Small intestine (tissue), 16 donors: ENCODE results near the gene DPRX. TPM values are rescaled to one million over a fixed set of nuclear protein-coding genes. Genes with fewer than 3 reads are reported as not detected.

Experiments used
- DNase-seq, 2 donors: peaks; one replicate each; pipeline versions ENCODE4 v3.0.0 to v3.0.0-alpha.2; 2013
- FAIRE-seq: peaks from 2 replicates; lab custom pipeline; 2012; peaks lifted over from hg19 to GRCh38; lab: Jason Lieb, UNC
- H3K27ac ChIP-seq, 3 donors: one replicate each; pipeline ENCODE4 v1.5.1; 2013; ENCODE audit warnings: low read length in 2 of 3, mild to moderate bottlenecking in 2 of 3, control low read depth in 1 of 3, inconsistent platforms in 1 of 3, low read depth in 1 of 3, moderate library complexity in 1 of 3
- H3K27me3 ChIP-seq, 3 donors: one replicate each; pipeline ENCODE4 v1.6.1; 2013; ENCODE audit warnings: low read length in 3 of 3, inconsistent platforms in 1 of 3; ENCODE audit not compliant: control insufficient read depth in 3 of 3, insufficient read depth in 3 of 3
- H3K36me3 ChIP-seq, 3 donors: one replicate each; pipeline ENCODE4 v1.6.1; 2013; ENCODE audit warnings: low read length in 3 of 3, inconsistent platforms in 1 of 3, low read depth in 1 of 3, mild to moderate bottlenecking in 1 of 3, moderate library complexity in 1 of 3; ENCODE audit not compliant: control insufficient read depth in 3 of 3, insufficient read depth in 2 of 3
- H3K4me1 ChIP-seq, 3 donors: one replicate each; pipeline ENCODE4 v1.6.1; 2013; ENCODE audit warnings: low read length in 2 of 3, inconsistent platforms in 1 of 3, low read depth in 1 of 3, mild to moderate bottlenecking in 1 of 3, moderate library complexity in 1 of 3; ENCODE audit not compliant: control insufficient read depth in 3 of 3, insufficient read depth in 2 of 3
- H3K4me3 ChIP-seq, 3 donors: one replicate each; pipeline ENCODE4 v1.5.1; 2013; ENCODE audit warnings: low read length in 3 of 3, control low read depth in 1 of 3, inconsistent platforms in 1 of 3, low read depth in 1 of 3, mild to moderate bottlenecking in 1 of 3, moderate library complexity in 1 of 3
- H3K9me3 ChIP-seq, 2 donors: one replicate each; pipeline ENCODE4 v1.6.1; 2013; ENCODE audit warnings: low read depth in 1 of 2, low read length in 1 of 2; ENCODE audit not compliant: control insufficient read depth in 2 of 2, insufficient read depth in 1 of 2
- WGBS, 3 donors: extraction: QIAGEN DNeasy Blood & Tissue Kit; methylation state at CpG; one replicate each; pipeline ENCODE4 v1.1.7; 2013; 5-methylcytosine and 5-hydroxymethylcytosine counted together
- long read RNA-seq, 10 donors: transcript quantifications; one replicate each; lab custom pipeline, GENCODE V29; 2026
- polyA plus RNA-seq, 4 donors: library from polyadenylated mRNA; stranded (reverse) in 3 of 4; unstranded in 1 of 4; fragments of 200-250 nt in 3 of 4; fragments of 120-200 nt in 1 of 4; gene quantifications; one replicate each; pipeline versions ENCODE4 v1.2.1 to v1.2.3, GENCODE V29; 2013
- donor health status: healthy with polysubstance abuse.
- donor health status: control.
- donor health status: control.
- donor health status: Bipolar disorder and iron deficiency.
- donor health status: healthy.

Gene DPRX, protein sequence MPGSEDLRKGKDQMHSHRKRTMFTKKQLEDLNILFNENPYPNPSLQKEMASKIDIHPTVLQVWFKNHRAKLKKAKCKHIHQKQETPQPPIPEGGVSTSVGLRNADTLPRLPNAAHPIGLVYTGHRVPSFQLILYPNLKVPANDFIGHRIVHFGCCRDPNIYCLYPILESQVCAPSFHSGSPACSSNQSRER
- polyA plus RNA-seq: not detected
- long read RNA-seq, donor 1: 0 reads
- long read RNA-seq, donor 2: 0 reads
- long read RNA-seq, donor 3: 0 reads
- long read RNA-seq, donor 4: 0 reads
- long read RNA-seq, donor 5: 0 reads
- long read RNA-seq, donor 6: 0 reads
- long read RNA-seq, donor 7: 0 reads
- long read RNA-seq, donor 8: 0 reads
- long read RNA-seq, donor 9: 0 reads
- long read RNA-seq, donor 10: 0 reads

- Histone ChIP-seq H3K27ac (no peak within 1 kb of the TSS), H3K4me1 (no peaks in the 10 kb centered on the region), H3K36me3 (no peaks in the 10 kb centered on the region), H3K27me3 (peaks cover 0 to 2% (median 0%) of the 10 kb centered on the region in 3 donors), H3K9me3 (no peaks in the 10 kb centered on the region), H3K4me3 (no peak within 1 kb of the TSS)
- DNase-seq (no peak), FAIRE-seq (no peak)
- 84 to 89% (median 88%) methylated on average over 16 to 17 of the region's 17 CpGs for WGBS, 3 donors
Observed at GRCh38 chr19:53631949-53632407, at the start of gene DPRX. TSS of gene DPRX (plus strand) at chr19:53631999. CDS start at chr19:53632107, 108 bp downstream.

DNA sequence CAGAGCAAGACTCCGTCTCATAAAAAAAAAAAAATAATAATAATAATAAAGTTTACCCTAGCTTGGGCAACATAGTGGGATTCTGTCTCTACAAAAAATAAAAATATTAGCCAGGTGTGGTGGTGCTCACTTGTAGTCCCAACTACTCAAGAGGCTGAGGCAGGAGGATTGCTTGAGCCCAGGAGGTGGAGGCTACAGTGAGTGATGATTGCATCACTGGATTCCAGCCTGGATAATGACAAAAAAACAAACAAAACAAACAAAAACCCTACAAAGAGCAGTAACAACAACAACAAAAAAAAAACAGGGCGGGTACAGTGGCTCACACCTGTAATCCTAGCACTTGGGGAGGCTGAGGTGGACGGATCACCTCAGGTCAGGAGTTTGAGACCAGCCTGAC lies 48.6 kb upstream of the DPRX start:
- H3K36me3 ChIP-seq: no peaks in the 10 kb centered on the region
- DNase-seq (no peak), FAIRE-seq (no peak)
- WGBS, 3 donors: 80 to 94% (median 86%) methylated on average over 3 of the region's 3 CpGs
- H3K9me3 ChIP-seq: peaks cover 3 to 23% of the 10 kb centered on the region in 2 donors
- H3K4me1 ChIP-seq: no peaks in the 10 kb centered on the region
- H3K27ac ChIP-seq: no peak overlapping the region
- H3K27me3 ChIP-seq: no peaks in the 10 kb centered on the region
- H3K4me3 ChIP-seq: no peak overlapping the region

DNA sequence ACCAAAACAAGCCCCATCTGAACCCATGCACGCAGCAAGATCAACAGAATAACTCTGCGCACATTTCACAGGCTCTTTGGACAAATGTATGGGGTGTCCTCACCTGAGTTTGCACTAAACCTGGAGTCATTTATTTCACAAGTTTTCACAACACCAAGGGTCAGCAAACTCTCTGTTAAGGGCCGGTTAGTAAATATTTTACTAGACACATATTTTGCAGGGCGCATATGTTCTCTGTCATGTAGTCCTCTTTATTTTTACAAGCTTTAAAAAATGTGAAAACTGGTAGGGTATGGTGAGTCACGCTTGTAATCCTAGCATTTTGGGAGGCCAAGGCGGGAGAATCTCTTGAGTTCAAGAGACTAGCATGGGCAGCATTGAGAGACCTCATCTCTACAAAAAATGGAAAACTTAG lies 45.5 kb upstream of the DPRX start:
- Histone ChIP-seq H3K9me3 (peaks cover 4 to 10% of the 10 kb centered on the region in 2 donors), H3K27me3 (no peaks in the 10 kb centered on the region), H3K27ac (no peak overlapping the region), H3K4me1 (no peaks in the 10 kb centered on the region), H3K36me3 (no peaks in the 10 kb centered on the region), H3K4me3 (no peak overlapping the region)
- no peak for FAIRE-seq
- 91 to 92% (median 92%) methylated on average over 6 of the region's 6 CpGs for WGBS, 3 donors
- no peak for DNase-seq

DNA sequence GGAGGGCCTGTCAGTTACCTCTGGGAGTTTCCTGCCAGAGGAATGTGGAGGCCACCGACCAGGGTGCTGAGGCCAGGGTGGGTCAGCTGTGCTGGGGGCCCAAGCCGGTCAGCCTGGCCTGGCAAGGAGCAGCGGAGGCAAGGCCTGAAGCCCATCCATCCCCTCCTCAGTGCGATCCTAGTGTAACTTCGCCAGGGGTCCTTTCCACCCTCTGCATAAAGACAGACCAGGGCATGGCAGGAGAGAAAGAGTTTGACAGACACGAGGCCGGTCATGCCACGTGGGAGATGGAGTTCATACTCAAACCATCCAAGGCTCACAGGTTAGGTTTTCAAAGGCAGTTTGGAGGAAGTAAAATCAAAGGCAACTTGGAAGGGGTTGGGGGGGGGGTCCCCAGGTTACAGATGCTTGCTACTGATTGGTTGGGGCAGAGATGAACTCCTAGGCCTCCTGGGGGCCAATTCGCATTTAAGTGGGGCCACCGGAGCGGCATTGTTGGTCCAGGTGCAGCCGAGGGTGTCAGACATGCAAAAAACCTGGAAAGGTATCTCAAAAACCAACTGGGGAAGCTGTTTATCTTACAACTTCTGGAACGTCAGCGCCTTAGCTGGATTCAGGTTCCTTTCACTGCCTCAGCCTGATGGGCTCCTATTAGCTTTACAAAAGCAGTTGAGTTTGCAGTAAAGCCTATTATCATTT lies 36.8 kb upstream of the DPRX start:
- no peak overlapping the region for H3K27ac ChIP-seq
- no peak overlapping the region for H3K4me3 ChIP-seq
- no peak for DNase-seq
- no peaks in the 10 kb centered on the region for H3K4me1 ChIP-seq
- WGBS, 3 donors: 63 to 74% (median 68%) methylated on average over 14 of the region's 14 CpGs
- FAIRE-seq: no peak
- no peaks in the 10 kb centered on the region for H3K36me3 ChIP-seq
- no peaks in the 10 kb centered on the region for H3K27me3 ChIP-seq
- H3K9me3 ChIP-seq: peaks cover 0 to 7% of the 10 kb centered on the region in 2 donors

DNA sequence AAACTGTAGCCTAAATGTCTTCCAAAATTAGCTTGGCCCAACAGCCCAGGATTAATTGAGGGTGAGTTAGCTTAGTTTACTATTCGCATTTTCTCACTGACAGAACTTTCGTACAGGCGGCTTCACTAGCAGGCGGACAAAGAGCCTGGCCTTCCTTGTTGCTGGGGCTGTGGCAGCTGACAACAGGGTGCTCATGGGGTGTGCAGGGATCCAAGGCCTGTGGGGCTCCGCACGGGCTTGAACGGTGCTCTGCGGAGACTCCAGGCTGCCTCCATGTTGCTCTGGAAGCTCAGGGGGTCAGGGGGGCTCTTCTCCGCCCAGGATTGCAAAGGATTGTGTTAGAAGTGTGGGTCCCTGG lies 36.3 kb upstream of the DPRX start:
- Histone ChIP-seq H3K4me3 (no peak overlapping the region), H3K9me3 (peaks cover 0 to 6% of the 10 kb centered on the region in 2 donors), H3K36me3 (no peaks in the 10 kb centered on the region), H3K27me3 (no peaks in the 10 kb centered on the region), H3K27ac (no peak overlapping the region), H3K4me1 (no peaks in the 10 kb centered on the region)
- DNase-seq (no peak), FAIRE-seq (no peak)
- WGBS, 3 donors: 66 to 92% (median 82%) methylated on average over 9 of the region's 9 CpGs

DNA sequence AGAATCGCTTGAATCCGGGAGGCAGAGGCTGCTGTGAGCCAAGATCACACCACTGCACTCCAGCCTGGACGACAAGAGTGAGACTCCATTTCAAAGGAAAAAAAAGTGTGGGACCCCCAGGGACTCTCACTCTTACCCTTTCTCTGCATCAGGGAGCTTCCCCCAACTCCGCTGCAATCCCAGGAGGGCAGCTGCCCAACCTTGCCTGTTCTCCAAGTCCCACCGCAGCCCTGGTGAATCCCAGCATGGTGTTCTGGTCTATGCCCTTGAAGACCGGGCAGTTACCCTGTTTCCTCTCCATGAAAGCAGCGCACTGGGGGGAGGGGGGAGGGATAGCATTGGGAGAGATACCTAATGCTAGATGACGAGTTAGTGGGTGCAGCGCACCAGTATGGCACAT lies 35.7 kb upstream of the DPRX start:
- Histone ChIP-seq H3K4me3 (no peak overlapping the region), H3K27ac (no peak overlapping the region), H3K27me3 (no peaks in the 10 kb centered on the region), H3K4me1 (no peaks in the 10 kb centered on the region), H3K9me3 (peaks cover 0 to 6% of the 10 kb centered on the region in 2 donors), H3K36me3 (no peaks in the 10 kb centered on the region)
- FAIRE-seq (no peak), DNase-seq (no peak)
- 76 to 93% (median 84%) methylated on average over 8 to 9 of the region's 9 CpGs for WGBS, 3 donors

DNA sequence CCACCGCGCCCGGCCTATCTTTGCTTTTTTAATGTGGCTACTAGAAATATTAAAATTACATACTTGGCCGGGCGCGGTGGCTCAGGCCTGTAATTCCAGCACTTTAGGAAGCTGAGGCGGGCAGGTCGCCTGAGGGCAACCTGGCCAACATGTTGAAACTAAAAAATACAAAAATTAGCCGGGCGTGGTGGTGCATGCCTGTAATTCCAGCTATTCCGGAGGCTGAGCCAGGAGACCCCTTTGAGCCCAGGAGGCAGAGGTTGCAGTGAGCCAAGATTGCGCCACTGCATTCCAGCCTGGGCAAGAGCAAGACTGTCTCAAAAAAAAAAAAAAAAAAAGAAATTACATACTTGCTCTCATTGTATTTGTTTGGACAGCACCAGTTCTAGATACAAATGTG lies 34.8 kb upstream of the DPRX start:
- Histone ChIP-seq H3K4me1 (no peaks in the 10 kb centered on the region), H3K36me3 (no peaks in the 10 kb centered on the region), H3K9me3 (peaks cover 0 to 6% of the 10 kb centered on the region in 2 donors), H3K4me3 (no peak overlapping the region), H3K27me3 (no peaks in the 10 kb centered on the region), H3K27ac (no peak overlapping the region)
- FAIRE-seq (no peak), DNase-seq (no peak)
- WGBS, 3 donors: 87 to 93% (median 90%) methylated on average over 12 of the region's 12 CpGs

GRCh38 chr19:53598361-53598760 lies 33.4 kb upstream of the DPRX start:
- no peaks in the 10 kb centered on the region for H3K36me3 ChIP-seq
- WGBS, 3 donors: 62 to 72% (median 64%) methylated on average over 10 of the region's 10 CpGs
- H3K4me1 ChIP-seq: no peaks in the 10 kb centered on the region
- H3K4me3 ChIP-seq: no peak overlapping the region
- peaks cover 0 to 6% of the 10 kb centered on the region in 2 donors for H3K9me3 ChIP-seq
- no peak for FAIRE-seq
- H3K27me3 ChIP-seq: no peaks in the 10 kb centered on the region
- DNase-seq: no peak
- no peak overlapping the region for H3K27ac ChIP-seq
